Measurements from ENCODE around the gene CACNA2D3.

DNA sequence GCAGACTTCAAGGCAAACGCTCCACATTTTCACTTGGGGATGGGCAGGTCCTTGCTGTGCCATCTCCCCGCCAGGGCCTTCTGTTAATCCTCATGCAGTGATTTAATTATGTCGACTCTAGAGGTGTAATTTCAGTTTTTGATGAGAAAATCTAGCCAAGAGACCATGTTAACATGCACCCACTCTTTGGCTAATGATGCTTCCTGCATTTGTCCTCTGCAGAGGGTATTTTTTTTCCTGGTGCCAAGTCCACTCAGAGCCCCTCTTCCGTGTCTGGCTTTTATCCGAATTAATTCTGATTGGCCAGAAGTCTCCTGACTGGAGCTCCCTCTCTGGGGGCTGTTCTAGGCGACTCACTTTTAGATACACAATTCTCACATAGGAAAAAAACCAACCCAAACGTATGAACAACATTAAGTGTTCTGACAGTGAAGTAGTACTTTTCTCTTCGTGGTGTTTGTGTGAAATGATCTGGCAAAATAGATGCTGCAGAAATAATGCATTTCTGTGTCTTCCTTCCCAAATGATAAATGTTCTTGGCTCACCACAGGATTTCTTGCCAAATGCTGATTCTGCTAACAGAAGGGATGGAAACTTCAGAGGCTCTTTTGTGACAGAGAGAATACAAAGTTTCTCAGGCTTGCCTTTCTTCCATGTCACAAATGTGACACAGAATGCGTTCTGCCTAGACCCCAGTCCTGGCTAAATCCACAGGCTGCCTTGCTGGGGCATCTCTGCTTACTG lies 190.0 kb downstream of the CACNA2D3 start:
- TF ChIP-seq POLR2A (IDR thresholded peaks at IDR 0.05; ENCODE audit: low read length) (no peak), GATA1 (IDR thresholded peaks at IDR 0.05; ENCODE audit: low read depth, low read length) (no peak)
